ENCODE results near the gene MARVELD3.

GRCh38 chr16:71600822-71601221 is 25.2 kb upstream of the MARVELD3 start:
- TF ChIP-seq CTCF (IDR thresholded peaks at IDR 0.05): no peak
- TF ChIP-seq EZH2 (IDR thresholded peaks at IDR 0.05; ENCODE audit: borderline replicate concordance, insufficient read depth, low read depth, low read length, poor library complexity, severe bottlenecking): no peak

Data from B cell (primary cell).